HG03108 (cell line): ENCODE measurements around the gene PROX1.
A peak's percentile ranks its signal among the peaks of the same experiment; 100 is the strongest.

Experiments used
- ATAC-seq: cut with Tn5 transposase; IDR thresholded peaks from one replicate; pipeline ENCODE4 v1.9.1; 2021; ENCODE audit warnings: moderate library complexity; ENCODE audit not compliant: unreplicated experiment

PROX1 gene

DNA sequence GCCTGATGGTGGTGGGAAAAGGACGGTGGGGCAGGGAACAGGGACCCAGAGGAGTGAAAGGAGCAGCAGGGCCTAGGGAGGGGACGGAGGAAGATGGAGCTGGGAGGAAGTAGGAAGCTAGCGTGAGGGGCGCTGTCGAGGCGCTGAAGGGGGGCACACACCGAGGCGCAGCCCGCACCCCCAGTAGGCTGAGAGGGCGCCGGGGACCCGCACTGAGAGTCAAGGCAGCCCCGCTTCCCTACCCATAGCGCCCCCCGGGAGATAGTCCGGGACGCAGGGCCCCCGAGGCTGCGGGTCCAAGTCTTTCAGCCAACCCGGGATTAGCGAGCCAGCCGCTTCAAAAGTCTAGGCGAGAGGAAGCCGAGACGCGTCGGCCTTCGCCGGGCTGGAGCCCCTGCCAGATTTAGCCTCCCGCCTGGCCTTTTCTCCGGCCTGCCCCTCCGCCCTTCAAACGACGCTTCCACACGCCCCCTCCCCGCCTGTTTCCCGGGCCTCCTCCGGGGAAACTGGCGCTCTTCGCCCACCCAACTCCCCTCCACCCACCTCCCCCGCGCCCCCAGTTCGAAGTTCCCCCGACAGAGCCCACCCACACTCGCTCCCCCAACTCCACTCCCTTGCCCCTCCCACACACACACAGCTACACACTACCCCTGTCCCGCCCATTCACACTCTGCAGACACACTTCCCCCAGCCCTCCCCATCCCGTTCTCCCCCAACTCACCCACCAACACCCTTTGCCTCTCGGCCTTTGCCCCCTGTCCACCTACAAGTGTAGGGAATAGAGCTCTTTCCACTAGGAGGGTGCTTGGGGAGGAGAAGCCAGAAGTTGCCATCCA lies 7.8 kb upstream of the PROX1 start:
- ATAC-seq: no peak

- ATAC-seq: no peak
Observed at GRCh38 chr1:213980906-213981305, 6.9 kb upstream of the PROX1 start.

DNA sequence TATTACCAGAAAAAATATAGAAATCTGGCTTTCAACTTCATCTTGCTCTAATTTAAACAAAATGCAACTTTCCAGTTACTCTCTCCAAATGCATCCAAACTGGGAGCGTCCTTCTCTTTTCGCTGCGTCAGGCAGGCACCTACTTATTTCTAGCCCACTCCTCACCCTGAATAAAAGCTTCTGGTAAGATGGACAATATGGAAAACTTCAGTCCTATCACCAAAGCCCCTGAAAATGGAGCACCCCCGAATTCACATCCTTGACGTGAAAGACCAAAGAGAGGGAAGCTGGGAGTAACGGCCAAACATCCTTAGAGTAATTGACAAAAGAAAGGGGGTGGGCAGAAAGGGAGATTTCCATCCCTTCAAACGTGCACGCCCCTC lies 5.5 kb upstream of the PROX1 start:
- ATAC-seq: no peak

- ATAC-seq: no peak
Observed at GRCh38 chr1:213982672-213983492, 4.9 kb upstream of the PROX1 start.

- no peak for ATAC-seq
Observed at GRCh38 chr1:213983493-213984386, 4.0 kb upstream of the PROX1 start.

DNA sequence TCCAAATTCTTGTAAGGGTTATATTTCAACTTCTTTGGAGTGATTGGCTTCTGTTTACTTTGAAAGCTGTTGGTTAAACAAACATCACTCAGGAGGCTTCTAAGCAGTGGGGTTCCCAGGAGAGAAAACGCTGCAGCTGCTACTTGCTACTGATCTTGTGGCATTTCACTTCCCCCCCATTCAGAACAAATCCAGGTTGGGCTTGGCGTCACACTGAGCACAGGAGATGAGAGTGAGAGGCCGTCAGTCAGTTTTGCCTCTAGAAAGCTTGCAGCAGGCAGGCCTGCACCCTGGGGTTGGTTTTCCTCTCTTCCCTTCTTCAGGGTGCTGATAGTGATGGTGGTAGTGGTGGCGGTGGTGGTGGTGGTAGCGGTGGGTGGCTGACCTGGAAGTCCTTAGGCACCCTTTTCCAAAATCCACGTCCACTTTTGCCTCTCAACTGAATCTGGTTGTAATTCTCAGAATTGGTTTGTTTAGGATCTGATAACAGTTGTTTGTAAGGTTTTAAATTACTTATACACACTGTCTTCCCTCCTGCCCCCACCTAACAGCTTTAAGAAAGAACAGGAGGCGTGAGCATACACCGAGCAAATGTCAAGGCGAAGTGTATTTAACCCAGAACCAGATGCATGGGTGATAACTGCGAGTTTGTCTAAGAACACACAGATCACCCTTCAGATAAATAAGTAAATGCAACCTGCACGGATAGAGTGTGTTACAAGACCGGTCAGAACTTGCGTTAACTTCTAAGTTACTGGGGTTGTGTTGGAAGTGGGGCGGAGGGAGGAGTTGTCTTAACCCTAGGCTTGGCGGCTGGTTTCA lies 3.2 kb upstream of the PROX1 start:
- ATAC-seq: no peak

DNA sequence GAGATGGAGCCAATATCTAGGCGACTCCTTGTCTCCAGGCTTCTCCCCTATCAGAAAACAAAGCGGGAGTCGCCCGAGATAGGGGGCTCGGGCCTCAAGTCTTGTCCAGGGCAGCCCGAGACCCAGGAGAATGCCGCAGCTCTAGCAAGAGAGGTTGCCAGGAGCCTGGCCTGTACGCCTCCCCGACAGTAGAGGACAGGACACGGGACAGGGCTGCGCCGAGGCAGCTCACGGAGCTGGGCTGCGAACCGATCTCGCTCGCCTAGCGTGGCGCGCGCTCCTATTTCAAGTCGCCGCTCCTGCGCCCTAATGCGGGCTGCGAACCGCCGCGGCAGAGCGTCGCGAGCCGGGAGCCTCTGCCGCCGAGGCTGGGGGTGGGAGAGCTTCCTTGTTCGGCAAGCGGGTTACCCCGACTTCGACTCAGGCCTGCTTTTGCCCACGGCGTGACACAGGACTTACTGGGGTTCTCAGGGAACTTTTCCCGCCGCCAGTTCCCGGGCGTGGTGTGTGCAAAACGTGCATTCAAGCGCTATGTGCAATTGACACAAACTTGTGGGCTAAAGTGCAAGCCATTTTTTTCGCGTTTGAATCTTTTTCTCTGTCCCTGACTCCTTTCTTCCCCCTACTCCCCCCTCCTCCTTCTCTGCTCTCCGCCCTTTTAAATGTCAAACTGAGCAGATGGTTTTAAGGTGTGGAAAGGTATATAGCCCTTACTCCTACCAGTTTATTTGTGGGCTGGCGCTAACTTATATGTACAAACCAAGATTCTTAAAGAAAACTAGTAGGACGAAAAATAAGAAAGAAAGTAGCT lies 2.4 kb upstream of the PROX1 start:
- no peak for ATAC-seq

DNA sequence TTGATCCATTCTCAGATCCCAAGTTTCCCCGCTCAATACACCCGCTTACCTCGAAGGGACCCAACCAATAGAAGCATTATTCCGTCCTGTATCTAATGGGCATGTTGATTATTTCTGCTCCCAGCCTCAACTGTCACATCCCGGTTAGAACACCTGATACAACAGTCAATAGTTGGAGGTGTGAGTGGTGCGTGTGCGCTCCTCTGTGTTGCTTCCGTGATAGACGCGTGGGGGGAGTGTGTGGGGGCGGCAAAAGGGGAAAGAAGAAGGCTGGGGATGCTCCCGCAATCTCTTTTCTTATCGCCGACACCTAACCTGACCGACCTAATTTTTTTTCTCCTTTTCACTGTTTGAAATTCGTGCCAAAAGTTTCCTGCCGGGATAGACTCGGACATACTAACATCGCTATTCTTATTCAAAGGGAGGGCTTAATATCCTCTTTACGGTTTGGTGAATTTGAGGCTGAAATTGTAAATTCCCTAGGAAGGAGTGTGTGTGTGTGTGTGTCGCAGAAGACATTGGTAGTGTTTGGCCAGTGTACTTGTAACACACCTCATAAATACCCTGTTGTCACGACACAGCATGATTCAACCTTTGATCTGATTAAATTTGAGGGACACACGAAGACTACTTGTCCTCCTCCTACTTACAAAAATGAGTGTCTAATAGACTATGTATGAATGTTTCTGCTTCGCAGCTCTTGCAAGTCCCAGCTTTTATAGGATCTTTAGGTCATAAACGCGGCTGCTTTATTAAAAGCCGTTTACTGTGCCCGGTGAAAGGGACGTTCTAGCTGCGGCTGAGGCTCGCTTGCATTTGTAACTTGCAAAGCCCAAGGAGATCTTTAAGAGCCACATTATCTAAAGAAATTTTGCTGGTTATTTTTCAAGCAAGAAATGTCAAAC lies 1.5 kb upstream of the PROX1 start:
- no peak for ATAC-seq

GRCh38 chr1:213986925-213987250 lies 885 bp upstream of the PROX1 start:
- ATAC-seq: no peak

- peak; percentile 81 for ATAC-seq
Observed at GRCh38 chr1:213987422-213987926, 299 bp upstream of the PROX1 start.

DNA sequence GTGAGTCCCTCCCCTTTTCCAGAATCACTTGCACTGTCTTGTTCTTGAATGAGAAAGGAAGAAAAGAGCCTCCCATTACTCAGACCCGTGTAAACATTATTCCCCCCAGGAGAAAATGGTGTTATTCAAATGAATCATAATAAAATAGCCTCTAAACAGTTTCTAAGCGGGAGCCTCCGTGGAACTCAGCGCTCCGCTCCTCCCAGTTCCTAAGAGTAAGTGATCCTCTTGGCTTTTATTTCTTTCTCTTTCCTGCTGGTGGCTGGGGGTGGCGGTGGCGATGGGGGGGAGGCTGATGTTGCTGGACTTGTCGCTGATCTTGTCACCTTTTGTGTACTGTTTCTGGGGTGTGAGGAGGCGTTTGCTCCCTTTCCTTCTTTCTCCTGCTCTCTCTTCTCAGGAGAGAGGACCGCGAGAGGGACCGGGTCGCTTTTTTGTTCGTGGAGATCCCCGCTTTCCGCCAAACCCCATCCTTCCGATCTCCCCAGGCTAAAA lies 781 bp downstream of the PROX1 start:
- ATAC-seq: no peak

GRCh38 chr1:213989002-213989855 lies 1.5 kb downstream of the PROX1 start:
- ATAC-seq: peak; percentile 42

DNA sequence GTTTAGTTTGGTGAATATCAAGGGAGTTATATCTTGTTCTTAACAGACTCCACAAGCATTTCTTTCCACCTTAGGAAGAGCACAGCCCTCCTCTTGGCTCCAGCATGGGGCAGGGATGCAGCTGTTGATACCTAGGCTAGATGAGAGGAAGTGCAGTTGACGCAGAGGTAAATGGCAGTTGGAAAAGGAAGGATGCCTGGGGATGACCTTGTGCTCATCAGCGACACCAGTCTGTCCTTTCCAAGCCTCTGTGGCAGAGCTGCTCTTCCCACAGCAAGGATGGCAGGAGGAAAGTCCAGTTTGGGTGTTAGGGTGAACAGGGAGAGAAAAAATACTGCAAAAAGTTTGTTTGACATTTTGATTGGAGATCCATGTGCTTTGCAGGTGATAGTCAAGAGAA lies 6.2 kb downstream of the PROX1 start:
- no peak for ATAC-seq

DNA sequence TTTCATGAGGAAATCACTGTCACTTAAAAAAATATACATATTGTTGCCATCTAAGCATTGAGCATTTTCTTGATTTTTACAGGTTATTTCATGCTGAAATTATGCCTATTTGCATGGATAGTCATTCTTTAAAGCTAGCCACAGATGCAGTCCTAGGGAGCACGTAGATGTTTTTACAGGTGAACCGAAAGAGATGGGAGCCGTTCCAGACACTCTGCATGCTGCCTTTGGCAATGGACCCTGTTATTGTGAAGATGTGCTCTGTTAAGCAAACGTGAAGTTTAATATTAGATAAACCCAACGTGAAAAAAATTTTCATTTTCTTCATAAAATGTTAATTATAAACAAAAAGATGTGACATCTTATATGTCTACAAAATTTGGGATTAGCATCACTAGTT lies 7.1 kb downstream of the PROX1 start:
- ATAC-seq: no peak

GRCh38 chr1:213995603-213996002 lies 7.8 kb downstream of the PROX1 start:
- no peak for ATAC-seq

GRCh38 chr1:213996320-213997037 lies 8.7 kb downstream of the PROX1 start:
- ATAC-seq: no peak
